Activated CD4-positive, alpha-beta T cell treated with anti-CD3 and anti-CD28 coated beads for 36 hours (primary cell): Measurements from ENCODE around the gene SPON1. TPM values are rescaled to one million over a fixed set of nuclear protein-coding genes. Genes with fewer than 3 reads are reported as not detected.

Experiments
- ATAC-seq: fragments of 200-7000 bp; cut with Tn5 transposase; one replicate; pipeline ENCODE4 v1.10.0; 2021; ENCODE audit warnings: mild to moderate bottlenecking, moderate library complexity
- CTCF ChIA-PET: fragments of 350-600 bp; sonication (Branson Sonifier 250); formaldehyde crosslinking; loops from one replicate; lab custom pipeline; 2021; ENCODE audit warnings: antibody characterized with exemption; lab: Charles Lee
- POLR2A ChIA-PET: fragments of 350-600 bp; sonication (Branson Sonifier 250); formaldehyde crosslinking; loops from one replicate; lab custom pipeline; 2021; ENCODE audit warnings: antibody characterized with exemption, inconsistent platforms; lab: Charles Lee
- DNase-seq: peaks from one replicate; pipeline ENCODE4 v3.0.0-alpha.2; 2020
- H3K27ac Mint-ChIP-seq: one replicate; pipeline ENCODE4 v1.8.0; 2021; ENCODE audit warnings: mixed read lengths
- H3K27me3 Mint-ChIP-seq: one replicate; pipeline ENCODE4 v1.8.0; 2021; ENCODE audit warnings: mixed read lengths
- H3K36me3 Mint-ChIP-seq: one replicate; pipeline ENCODE4 v1.8.0; 2021; ENCODE audit warnings: low read depth, mixed read lengths
- H3K4me1 Mint-ChIP-seq: one replicate; pipeline ENCODE4 v1.8.0; 2021; ENCODE audit warnings: mixed read lengths
- H3K4me3 Mint-ChIP-seq: one replicate; pipeline ENCODE4 v1.8.0; 2021; ENCODE audit warnings: mild to moderate bottlenecking, moderate library complexity, mixed read lengths
- H3K9me3 Mint-ChIP-seq: one replicate; pipeline ENCODE4 v1.8.0; 2021; ENCODE audit warnings: low read depth, mixed read lengths
- intact Hi-C, 2 experiments: fragments of 100-400 bp; cut with DNase I in 1 of 2; cut with micrococcal nuclease in 1 of 2; formaldehyde crosslinking; loops; one replicate each; pipeline versions ENCODE4 v1.14.2 to v1.15.1; 2022 to 2024; cut with DNase I, micrococcal nuclease
- total RNA-seq, 2 experiments: library from RNA; stranded (reverse); gene quantifications; one replicate each; pipeline ENCODE4 v1.2.3, GENCODE V29; 2021

Gene SPON1
- total RNA-seq, 2 experiments from 2014 or later, result 0.26 to 0.41 TPM

DNA sequence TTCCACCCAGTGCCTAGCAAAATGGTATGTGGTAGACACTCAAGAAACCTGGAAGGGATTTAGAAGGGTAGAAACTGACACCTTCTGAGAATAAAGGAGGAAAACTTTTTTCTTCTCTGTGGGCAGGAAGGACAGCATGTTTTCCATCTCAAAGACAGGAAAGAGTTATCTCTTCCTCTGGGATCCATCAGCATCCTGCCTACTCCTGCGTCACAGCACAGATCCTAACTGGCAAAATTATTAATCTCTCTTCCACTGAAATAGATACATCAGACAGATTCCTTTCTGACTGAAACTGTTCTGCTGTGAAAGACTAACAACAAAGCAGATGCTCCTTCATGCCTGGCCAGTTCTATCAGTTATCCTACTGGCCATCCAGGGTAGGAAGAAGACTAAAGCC lies 147.2 kb downstream of the SPON1 start:
- Mint-ChIP-seq H3K9me3 (no peaks in the 10 kb centered on the region), H3K27me3 (no peaks in the 10 kb centered on the region), H3K27ac (no peak overlapping the region), H3K4me1 (peaks cover 18% of the 10 kb centered on the region), H3K36me3 (no peaks in the 10 kb centered on the region), H3K4me3 (no peak overlapping the region)
- CTCF ChIA-PET, result no interaction called here
- intact Hi-C loops, result no loop called here
- no peak for DNase-seq
- POLR2A ChIA-PET, result no interaction called here
- no peak for ATAC-seq

- intact Hi-C loops, result no loop called here
- no peak for ATAC-seq
- H3K4me1 Mint-ChIP-seq, result peaks cover 13% of the 10 kb centered on the region
Measured at GRCh38 chr11:14110629-14111028, 148.1 kb downstream of the SPON1 start.

GRCh38 chr11:14111496-14111895 lies 149.0 kb downstream of the SPON1 start:
- intact Hi-C loops, result no loop called here
- Mint-ChIP-seq H3K4me1 (peaks cover 10% of the 10 kb centered on the region), H3K27ac (no peak overlapping the region), H3K27me3 (no peaks in the 10 kb centered on the region), H3K4me3 (no peak overlapping the region), H3K36me3 (no peaks in the 10 kb centered on the region), H3K9me3 (peaks cover 2% of the 10 kb centered on the region)
- ChIA-PET CTCF (interaction anchor here (0.9 kb wide), 1 partner anchor 12 kb away, joined by 3 read pairs; no protein-coding TSS in a partner anchor), POLR2A (no interaction called here)
- no peak for ATAC-seq
- DNase-seq, result no peak

More at GRCh38 chr11:14110629-14111028, 148.1 kb downstream of the SPON1 start:
- Mint-ChIP-seq H3K36me3 (no peaks in the 10 kb centered on the region), H3K4me3 (no peak overlapping the region), H3K27ac (no peak overlapping the region), H3K27me3 (no peaks in the 10 kb centered on the region), H3K9me3 (no peaks in the 10 kb centered on the region)
- CTCF ChIA-PET, result no interaction called here
- POLR2A ChIA-PET, result no interaction called here
- DNase-seq, result no peak

GRCh38 chr11:14112721-14113120 lies 150.2 kb downstream of the SPON1 start:
- no peak overlapping the region for H3K4me3 Mint-ChIP-seq
- peaks cover 2% of the 10 kb centered on the region for H3K9me3 Mint-ChIP-seq
- no peaks in the 10 kb centered on the region for H3K27me3 Mint-ChIP-seq
- ChIA-PET POLR2A (interaction anchor here (0.6 kb wide), 1 partner anchor 969 kb away, joined by 8 read pairs; no protein-coding TSS in a partner anchor), CTCF (interaction anchor here (0.7 kb wide), 1 partner anchor 129 kb away, joined by 3 read pairs; no protein-coding TSS in a partner anchor)
- H3K27ac Mint-ChIP-seq, result no peak overlapping the region
- no peaks in the 10 kb centered on the region for H3K36me3 Mint-ChIP-seq
- DNase-seq (no peak), ATAC-seq (no peak)
- intact Hi-C loops, result no loop called here
- peaks cover 6% of the 10 kb centered on the region for H3K4me1 Mint-ChIP-seq

GRCh38 chr11:14114269-14114668 lies 151.7 kb downstream of the SPON1 start:
- intact Hi-C loops, result no loop called here
- Mint-ChIP-seq H3K27ac (no peak overlapping the region), H3K4me3 (no peak overlapping the region), H3K36me3 (no peaks in the 10 kb centered on the region), H3K4me1 (peaks cover 13% of the 10 kb centered on the region), H3K9me3 (peaks cover 2% of the 10 kb centered on the region), H3K27me3 (no peaks in the 10 kb centered on the region)
- ATAC-seq, result no peak
- no peak for DNase-seq
- ChIA-PET CTCF (interaction anchor here (0.6 to 0.9 kb wide), 2 partner anchors 36 to 289 kb away, joined by 3 read pairs; no protein-coding TSS in a partner anchor), POLR2A (no interaction called here)

DNA sequence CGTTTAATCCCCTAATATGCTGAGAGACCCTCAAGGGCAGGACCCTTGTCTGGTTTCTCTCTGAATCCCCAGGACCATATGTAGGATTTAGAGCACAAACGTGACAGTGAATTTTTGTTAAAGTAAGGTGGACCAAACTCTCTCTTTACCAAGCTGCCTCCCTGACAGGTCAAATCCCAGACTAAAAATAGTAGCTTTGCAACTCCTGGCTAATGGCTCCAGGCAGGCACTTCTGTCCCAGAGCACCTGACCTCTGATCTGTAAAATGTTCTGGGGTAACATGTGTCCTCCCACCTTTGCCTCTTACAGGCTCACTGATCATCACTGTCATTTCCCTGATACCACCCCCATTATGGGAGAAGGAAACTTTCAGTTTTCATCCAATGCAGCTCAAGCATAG lies 152.3 kb downstream of the SPON1 start:
- peaks cover 16% of the 10 kb centered on the region for H3K4me1 Mint-ChIP-seq
- H3K27ac Mint-ChIP-seq, result no peak overlapping the region
- POLR2A ChIA-PET, result no interaction called here
- no peaks in the 10 kb centered on the region for H3K36me3 Mint-ChIP-seq
- CTCF ChIA-PET, result interaction anchor here (0.6 to 1.0 kb wide), 5 partner anchors 29 to 290 kb away, joined by 3 to 4 read pairs (median 3); no protein-coding TSS in a partner anchor
- DNase-seq (no peak), ATAC-seq (no peak)
- intact Hi-C loops, result no loop called here
- peaks cover 2% of the 10 kb centered on the region for H3K9me3 Mint-ChIP-seq
- no peak overlapping the region for H3K4me3 Mint-ChIP-seq
- H3K27me3 Mint-ChIP-seq, result no peaks in the 10 kb centered on the region

DNA sequence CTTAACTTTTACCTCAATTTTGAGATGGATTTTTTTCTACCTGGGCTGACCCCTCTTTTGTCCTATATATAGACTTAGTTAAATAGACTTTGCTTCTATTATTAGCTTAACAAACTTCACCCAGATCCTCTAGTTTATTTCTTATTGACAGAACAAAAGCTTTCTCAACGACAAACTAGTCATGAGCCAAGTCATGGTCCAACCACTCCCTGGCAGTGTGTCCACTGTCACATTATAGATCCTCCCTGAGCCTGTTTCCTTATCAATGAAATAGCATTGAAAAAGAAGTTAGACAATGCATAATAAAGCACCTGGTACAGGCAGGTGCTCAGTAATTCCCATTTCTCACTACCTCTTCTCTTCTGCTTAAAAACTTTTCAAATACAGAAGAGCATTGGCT lies 155.1 kb downstream of the SPON1 start:
- no peaks in the 10 kb centered on the region for H3K36me3 Mint-ChIP-seq
- intact Hi-C loops, result no loop called here
- ATAC-seq, result no peak
- H3K4me3 Mint-ChIP-seq, result no peak overlapping the region
- DNase-seq, result no peak
- CTCF ChIA-PET, result interaction anchor here (1.1 to 2.1 kb wide), 2 partner anchors 9 to 31 kb away, joined by 3 to 9 read pairs; no protein-coding TSS in a partner anchor
- H3K4me1 Mint-ChIP-seq, result peaks cover 18% of the 10 kb centered on the region
- POLR2A ChIA-PET, result no interaction called here
- no peaks in the 10 kb centered on the region for H3K27me3 Mint-ChIP-seq
- no peak overlapping the region for H3K27ac Mint-ChIP-seq
- peaks cover 2% of the 10 kb centered on the region for H3K9me3 Mint-ChIP-seq

- no peak for DNase-seq
- ChIA-PET CTCF (interaction anchor here (1.1 to 2.1 kb wide), 3 partner anchors 10 to 36 kb away, joined by 3 to 9 read pairs (median 3); no protein-coding TSS in a partner anchor), POLR2A (interaction anchor here (0.7 kb wide), 1 partner anchor 25 kb away, joined by 3 read pairs; no protein-coding TSS in a partner anchor)
- intact Hi-C loops, result no loop called here
- Mint-ChIP-seq H3K36me3 (no peaks in the 10 kb centered on the region), H3K27me3 (no peaks in the 10 kb centered on the region), H3K4me3 (no peak overlapping the region), H3K27ac (no peak overlapping the region), H3K4me1 (peaks cover 18% of the 10 kb centered on the region), H3K9me3 (peaks cover 2% of the 10 kb centered on the region)
- ATAC-seq, result no peak
Measured at GRCh38 chr11:14118072-14118471, 155.5 kb downstream of the SPON1 start.

- H3K4me3 Mint-ChIP-seq, result no peak overlapping the region
- ATAC-seq, result peak; percentile 94
- peak; percentile 52 for DNase-seq
- POLR2A ChIA-PET, result no interaction called here
- no peaks in the 10 kb centered on the region for H3K27me3 Mint-ChIP-seq
- H3K36me3 Mint-ChIP-seq, result peaks cover 7% of the 10 kb centered on the region
- peaks cover 20% of the 10 kb centered on the region for H3K4me1 Mint-ChIP-seq
- H3K9me3 Mint-ChIP-seq, result peaks cover 4% of the 10 kb centered on the region
- CTCF ChIA-PET, result interaction anchor here (1.3 to 1.6 kb wide), 2 partner anchors 30 to 37 kb away, joined by 3 to 7 read pairs; no protein-coding TSS in a partner anchor
- no peak overlapping the region for H3K27ac Mint-ChIP-seq
- intact Hi-C loops, result no loop called here
Measured at GRCh38 chr11:14119357-14119756, 156.8 kb downstream of the SPON1 start.

DNA sequence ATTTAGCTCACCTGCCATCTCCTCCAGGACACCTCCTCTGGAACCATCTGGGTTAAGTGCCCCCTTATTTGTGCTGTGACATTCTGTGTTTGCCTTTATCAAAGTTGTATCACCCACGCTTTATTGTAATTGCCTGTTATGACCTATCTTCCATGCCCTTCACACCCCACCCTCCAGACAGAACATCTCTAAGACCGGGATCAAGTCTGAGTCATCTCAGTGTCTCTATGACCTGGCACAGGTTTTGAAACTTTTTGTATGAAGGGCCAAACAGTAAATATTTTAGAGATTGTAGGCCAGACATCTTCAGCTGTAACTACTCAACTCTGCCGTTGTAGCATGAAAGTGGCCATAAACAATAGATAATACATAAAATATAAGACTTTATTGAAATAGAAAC lies 161.8 kb downstream of the SPON1 start:
- ATAC-seq, result peak; percentile 63
- CTCF ChIA-PET, result interaction anchor here (1.3 to 1.4 kb wide), 2 partner anchors 24 to 129 kb away, joined by 4 to 9 read pairs; no protein-coding TSS in a partner anchor
- H3K27me3 Mint-ChIP-seq, result no peaks in the 10 kb centered on the region

GRCh38 chr11:14124886-14125285 lies 162.4 kb downstream of the SPON1 start:
- CTCF ChIA-PET, result no interaction called here
- no peaks in the 10 kb centered on the region for H3K27me3 Mint-ChIP-seq
- no peak overlapping the region for H3K4me3 Mint-ChIP-seq

More for the DNA sequence above, 161.8 kb downstream of the SPON1 start:
- Mint-ChIP-seq H3K4me1 (peaks cover 9% of the 10 kb centered on the region), H3K4me3 (no peak overlapping the region), H3K27ac (no peak overlapping the region), H3K9me3 (peaks cover 2% of the 10 kb centered on the region), H3K36me3 (peaks cover 7% of the 10 kb centered on the region)
- intact Hi-C loops, result no loop called here
- POLR2A ChIA-PET, result no interaction called here
- no peak for DNase-seq

DNA sequence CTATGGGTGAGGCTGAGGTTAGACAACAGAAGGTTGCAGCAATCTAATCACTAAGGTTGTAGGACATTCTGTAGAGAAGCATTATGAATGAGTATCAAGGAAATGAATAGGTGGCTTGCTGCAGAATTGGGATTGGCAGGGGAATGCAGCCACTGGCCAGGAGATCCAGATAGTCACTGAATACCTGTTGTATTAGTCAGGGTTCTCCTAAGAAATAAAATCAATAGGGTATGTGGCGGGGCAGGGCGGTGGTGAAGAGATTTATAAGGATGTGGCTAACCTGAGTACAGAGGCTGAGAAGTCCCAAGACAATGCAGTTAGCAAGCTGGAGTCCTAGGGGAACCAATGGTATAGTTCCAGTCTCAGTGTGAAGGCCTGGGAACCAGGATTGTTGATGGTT lies 163.0 kb downstream of the SPON1 start:
- no peak overlapping the region for H3K27ac Mint-ChIP-seq
- DNase-seq, result no peak
- H3K9me3 Mint-ChIP-seq, result peaks cover 2% of the 10 kb centered on the region
- peaks cover 4% of the 10 kb centered on the region for H3K4me1 Mint-ChIP-seq
- CTCF ChIA-PET, result interaction anchor here (1.0 kb wide), 1 partner anchor 88 kb away, joined by 3 read pairs; no protein-coding TSS in a partner anchor
- intact Hi-C loops, result no loop called here
- no peaks in the 10 kb centered on the region for H3K27me3 Mint-ChIP-seq
- H3K4me3 Mint-ChIP-seq, result no peak overlapping the region
- POLR2A ChIA-PET, result no interaction called here
- H3K36me3 Mint-ChIP-seq, result peaks cover 7% of the 10 kb centered on the region
- ATAC-seq, result no peak

More at GRCh38 chr11:14124886-14125285, 162.4 kb downstream of the SPON1 start:
- ATAC-seq, result no peak
- H3K36me3 Mint-ChIP-seq, result peaks cover 7% of the 10 kb centered on the region
- H3K27ac Mint-ChIP-seq, result no peak overlapping the region
- peaks cover 2% of the 10 kb centered on the region for H3K9me3 Mint-ChIP-seq
- intact Hi-C loops, result no loop called here
- DNase-seq, result no peak
- peaks cover 4% of the 10 kb centered on the region for H3K4me1 Mint-ChIP-seq
- POLR2A ChIA-PET, result no interaction called here
